ENCODE measurements around the gene TGFBRAP1.
"Not testable (repeated sequence)": the region's sequence is repeated elsewhere in the genome, so short reads cannot be mapped to it uniquely, and the experiment has no call there.

- TF ChIP-seq FOXM1 (IDR thresholded peaks at IDR 0.05; ENCODE audit: borderline replicate concordance); ELF4 (IDR thresholded peaks at IDR 0.05); BHLHE40 (IDR thresholded peaks at IDR 0.05; ENCODE audit: borderline replicate concordance); CTBP1 (IDR thresholded peaks at IDR 0.05; ENCODE audit: borderline replicate concordance); ARNT (IDR thresholded peaks at IDR 0.05); TARDBP (IDR thresholded peaks at IDR 0.05); LEF1 (IDR thresholded peaks at IDR 0.05; ENCODE audit: borderline replicate concordance); SP1 (IDR thresholded peaks at IDR 0.05); L3MBTL2 (conservative IDR thresholded peaks at IDR 0.05); PKNOX1 (IDR thresholded peaks at IDR 0.05); FOXA1 (IDR thresholded peaks at IDR 0.05); HDGF (IDR thresholded peaks at IDR 0.05; ENCODE audit: borderline replicate concordance); FOXK2 (IDR thresholded peaks at IDR 0.05): not testable (repeated sequence)
Observed at GRCh38 chr2:105327271-105327670, 2.3 kb downstream of the TGFBRAP1 start.

Measured in HEK293T (cell line).